ENCODE results near the gene ITGB2.

GRCh38 chr21:44947930-44948331, 27.2 kb upstream of the ITGB2 start:
- no peak for TF ChIP-seq CTCF (conservative IDR thresholded peaks at IDR 0.05 in 1 of 2, IDR thresholded peaks at IDR 0.05 in 1 of 2; ENCODE audit: low read depth in 1 of 2, low read length in 2 of 2)
- TF ChIP-seq EZH2 (IDR thresholded peaks at IDR 0.05; ENCODE audit: low read length, missing control alignments): no peak

Data from fibroblast of lung (primary cell).